ENCODE results near the gene GINS3. TPM values are rescaled to one million over a fixed set of nuclear protein-coding genes. Genes with fewer than 3 reads are reported as not detected.

GINS3 gene
- total RNA-seq, 1 experiment from 2014 or later = 16.4 TPM

GRCh38 chr16:58425756-58426494 is 33.7 kb downstream of the GINS3 start:
- Histone ChIP-seq H3K23ac (ENCODE audit: insufficient read length, low read depth, low read length) (no peak overlapping the region), H3T11ph (ENCODE audit: low read length) (no peak overlapping the region), H3K18ac (ENCODE audit: insufficient read length, low read depth, low read length) (peak overlapping the region; percentile 4), H3K4me2 (ENCODE audit: insufficient read depth, insufficient read length, low read length) (no peak overlapping the region), H3K4ac (ENCODE audit: low read depth, low read length) (no peak overlapping the region), H4K8ac (replicated peaks; ENCODE audit: insufficient read length, low read depth, low read length) (no peak overlapping the region), H2BK15ac (ENCODE audit: low read depth, low read length) (no peak overlapping the region), H3K9ac (ENCODE audit: extremely low read depth, insufficient read length, low read length) (no peak overlapping the region), H2AK5ac (ENCODE audit: insufficient read length, low read length) (no peak overlapping the region), H3K56ac (ENCODE audit: insufficient read length, low read depth, low read length) (no peak overlapping the region), H3K23me2 (ENCODE audit: insufficient read length, low read depth, low read length, poor library complexity, severe bottlenecking) (no peaks in the 10 kb centered on the region), H2BK120ac (ENCODE audit: low read depth, low read length, poor library complexity, severe bottlenecking) (no peak overlapping the region), H2BK5ac (ENCODE audit: insufficient read length, low read length) (no peak overlapping the region), H3K14ac (ENCODE audit: insufficient read depth, low read length) (no peak overlapping the region), H2AFZ (ENCODE audit: low read length) (no peak overlapping the region), H4K20me1 (ENCODE audit: control insufficient read depth, insufficient read depth, insufficient read length) (no peaks in the 10 kb centered on the region), H3K79me1 (ENCODE audit: insufficient read depth, low read depth, low read length, poor library complexity, severe bottlenecking) (no peaks in the 10 kb centered on the region), H3K9me3 (ENCODE audit: control insufficient read depth, low read depth, low read length) (no peaks in the 10 kb centered on the region), H3K4me1 (ENCODE audit: insufficient read depth, low read length) (no peaks in the 10 kb centered on the region; the same call in 1 of the 2 replicates), H4K91ac (ENCODE audit: insufficient read length, low read depth, low read length) (no peak overlapping the region), H3K27me3 (ENCODE audit: insufficient read depth, low read length) (no peaks in the 10 kb centered on the region), H4K5ac (ENCODE audit: insufficient read length, low read depth, low read length) (no peak overlapping the region), H2BK20ac (ENCODE audit: low read depth, low read length, poor library complexity, severe bottlenecking) (no peak overlapping the region), H3K27ac (ENCODE audit: insufficient read length, low read depth, low read length) (no peak overlapping the region), H2BK12ac (ENCODE audit: insufficient read length, low read depth, low read length) (no peak overlapping the region), H3K79me2 (ENCODE audit: insufficient read depth, low read length) (no peaks in the 10 kb centered on the region)
- H3K4me1 Mint-ChIP-seq = peaks cover 8 to 14% of the 10 kb centered on the region in 2 experiments
- H3K36me3 Mint-ChIP-seq (ENCODE audit: insufficient read depth in 1 of 3, low read depth in 3 of 3) = no peaks in the 10 kb centered on the region; a peak in 1 of 7 replicates
- no peak overlapping the region for H3K4me3 Mint-ChIP-seq
- TF ChIP-seq CTCF (conservative IDR thresholded peaks at IDR 0.05) = no peak
- no peaks in the 10 kb centered on the region; the same call in 1 of the 2 replicates for H3K27me3 Mint-ChIP-seq (ENCODE audit: low read depth)
- H3K27ac Mint-ChIP-seq = no peak overlapping the region
- WGBS (ENCODE audit: extremely low coverage, insufficient read length, low lambda C conversion rate) = no CpG with 5 or more reads among the region's 10 CpGs
- DNase-seq = no peak
- H3K9me3 Mint-ChIP-seq = no peaks in the 10 kb centered on the region
